SW480 (cell line): ENCODE measurements around the gene ITGB7.

ENCODE experiments used
- DNase-seq: peaks from one replicate; pipeline ENCODE4 v3.0.0-alpha.2; 2016; ENCODE audit warnings: low spot score

The ITGB7 gene

DNA sequence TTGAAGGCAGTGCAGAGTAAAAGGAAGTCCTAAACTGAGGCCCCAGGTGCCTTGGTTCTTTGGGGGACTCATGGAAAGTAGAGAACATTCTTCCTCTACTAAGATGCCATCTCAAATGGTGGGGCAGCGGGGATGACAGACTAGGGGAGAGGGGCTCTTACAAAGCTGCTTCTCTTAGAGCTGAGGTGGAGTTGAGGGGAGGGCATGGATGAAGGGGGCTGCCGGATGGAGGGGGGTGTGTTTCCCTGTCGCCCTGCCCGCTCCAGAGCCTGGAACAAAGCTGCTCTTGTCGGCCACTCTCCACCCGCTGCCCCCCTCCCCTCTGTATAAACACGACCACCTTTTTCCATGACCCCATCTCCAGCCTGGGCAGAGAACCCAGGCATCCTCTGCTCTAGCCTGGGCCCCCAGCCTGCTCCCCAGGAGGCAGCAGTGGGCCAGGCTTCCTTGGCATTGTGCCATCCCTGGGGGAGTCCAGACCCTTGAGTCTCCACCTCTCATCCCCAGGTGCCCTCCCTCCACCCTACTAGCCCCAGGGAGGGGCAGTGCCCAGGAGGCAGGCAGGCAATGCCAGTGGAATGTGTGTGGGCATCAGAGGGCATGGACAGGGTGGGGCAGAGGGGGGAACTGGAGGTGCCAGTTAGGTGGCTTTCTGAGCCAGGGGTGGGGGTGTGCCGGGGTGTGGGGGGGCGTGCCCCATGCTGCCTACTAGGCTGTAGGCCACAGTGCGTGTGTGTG lies 23.2 kb upstream of the ITGB7 start:
- peak; percentile 64 for DNase-seq

DNA sequence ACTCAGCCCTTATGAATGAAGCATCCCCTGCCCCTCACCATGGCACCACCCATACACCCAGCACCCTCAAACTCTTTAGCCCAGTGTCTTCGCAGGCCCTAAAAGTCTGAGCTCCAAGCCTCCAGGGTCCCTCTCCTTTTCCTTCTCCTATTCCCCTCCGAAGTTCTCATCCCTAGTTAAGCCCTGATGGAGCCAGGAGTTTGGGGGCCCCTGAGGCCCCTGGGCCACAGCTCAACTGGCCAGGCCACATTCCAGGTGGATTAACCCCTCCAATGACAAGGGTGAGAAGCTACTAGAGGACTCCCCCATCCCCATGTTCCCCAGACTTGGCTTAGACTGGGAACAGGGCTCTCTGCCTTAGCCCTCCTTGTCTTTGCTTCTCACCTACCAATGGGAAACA lies 22.4 kb upstream of the ITGB7 start:
- DNase-seq, result no peak

DNA sequence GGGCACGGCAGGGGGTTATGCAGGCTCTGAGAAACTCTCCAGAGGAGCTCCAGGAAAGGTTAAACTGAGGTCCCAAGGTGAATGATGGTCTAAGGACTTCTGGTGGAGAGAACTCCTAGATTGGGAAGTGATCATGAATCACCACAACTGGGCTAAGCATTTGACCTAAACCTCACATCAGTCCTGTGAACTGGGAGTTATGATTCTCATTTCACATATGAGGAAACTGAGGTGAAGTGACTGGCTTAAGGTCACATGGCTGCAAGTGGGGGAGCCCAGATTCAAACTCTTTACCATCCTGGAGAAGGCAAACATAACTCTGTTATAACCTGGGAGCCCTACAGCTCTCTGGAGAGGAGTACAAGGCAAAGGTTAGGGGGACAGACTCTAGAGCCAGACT lies 20.8 kb upstream of the ITGB7 start:
- DNase-seq, result no peak

DNA sequence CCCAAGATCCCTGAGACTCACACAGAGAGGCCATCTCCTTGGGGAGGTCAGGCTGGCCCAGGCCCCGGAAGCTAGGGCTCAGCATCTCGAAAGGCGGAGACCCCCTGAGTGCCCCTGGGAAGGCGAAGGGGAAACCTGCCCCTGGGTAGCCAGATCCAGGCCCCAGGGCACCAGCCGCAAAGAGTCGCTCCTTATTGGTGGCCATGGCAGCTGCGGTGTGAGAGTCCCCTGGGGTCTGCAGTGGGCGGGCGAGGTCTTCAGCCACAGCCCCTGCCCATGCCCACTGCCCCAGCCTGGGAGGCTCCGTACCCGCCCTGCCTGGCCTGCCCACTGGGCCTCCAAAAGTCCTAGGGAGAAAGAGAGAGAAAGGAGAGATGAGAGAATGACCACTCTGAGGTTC lies 20.3 kb upstream of the ITGB7 start:
- no peak for DNase-seq

DNA sequence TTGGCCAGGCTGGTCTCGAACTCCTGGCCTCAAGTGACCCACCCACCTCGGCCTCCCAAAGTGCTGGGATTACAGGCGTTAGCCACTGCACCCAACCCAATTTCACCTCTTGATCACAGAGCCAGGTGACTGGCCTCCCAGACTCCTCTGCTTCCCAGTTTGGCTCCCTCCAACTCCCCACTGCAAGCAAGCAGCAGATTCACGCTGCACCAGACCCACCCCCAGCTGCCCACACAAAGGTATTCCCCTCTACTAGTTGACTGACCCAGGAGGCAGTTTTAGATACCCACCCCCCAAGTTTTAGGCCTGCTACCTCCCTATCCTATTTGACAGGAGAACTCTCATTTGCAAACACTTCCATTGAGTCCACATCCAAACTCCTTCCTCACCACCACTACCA lies 19.8 kb upstream of the ITGB7 start:
- no peak for DNase-seq

DNA sequence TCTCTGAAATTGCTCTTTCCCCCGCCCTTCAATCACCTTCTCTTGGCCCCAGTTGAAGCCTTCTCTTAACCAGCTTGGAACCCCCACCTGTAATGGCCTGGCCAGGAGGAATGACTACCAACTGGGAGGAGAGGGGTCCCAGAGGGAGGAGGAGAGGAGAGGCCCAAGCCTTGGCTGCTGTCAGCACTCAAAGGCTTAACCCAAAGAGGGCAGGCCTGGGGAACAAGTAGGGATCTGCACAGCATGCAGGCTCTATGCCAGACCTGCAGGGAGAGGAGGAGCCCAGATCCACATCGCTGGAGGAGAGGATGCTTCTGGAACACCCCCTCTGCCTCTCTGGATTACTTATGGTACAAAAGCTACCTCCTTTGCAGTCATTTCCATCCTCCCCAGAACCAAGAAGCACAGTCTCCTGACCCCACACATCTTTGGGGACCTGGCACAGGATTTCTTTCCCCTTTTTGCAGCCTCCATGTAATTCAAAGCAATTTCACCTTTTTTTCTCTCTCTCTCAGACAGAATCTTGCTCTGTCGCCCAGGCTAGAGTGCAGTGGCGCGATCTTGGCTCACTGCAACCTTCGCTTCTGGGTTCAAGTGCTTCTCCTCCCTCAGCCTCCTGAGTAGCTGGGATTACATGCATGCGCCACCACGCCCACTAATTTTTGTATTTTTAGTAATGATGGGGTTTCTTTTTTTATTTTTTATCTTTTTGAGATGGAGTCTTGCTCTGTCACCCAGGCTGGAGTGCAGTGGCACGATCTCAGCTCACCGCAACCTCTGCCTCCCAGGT lies 18.8 kb upstream of the ITGB7 start:
- DNase-seq, result no peak

DNA sequence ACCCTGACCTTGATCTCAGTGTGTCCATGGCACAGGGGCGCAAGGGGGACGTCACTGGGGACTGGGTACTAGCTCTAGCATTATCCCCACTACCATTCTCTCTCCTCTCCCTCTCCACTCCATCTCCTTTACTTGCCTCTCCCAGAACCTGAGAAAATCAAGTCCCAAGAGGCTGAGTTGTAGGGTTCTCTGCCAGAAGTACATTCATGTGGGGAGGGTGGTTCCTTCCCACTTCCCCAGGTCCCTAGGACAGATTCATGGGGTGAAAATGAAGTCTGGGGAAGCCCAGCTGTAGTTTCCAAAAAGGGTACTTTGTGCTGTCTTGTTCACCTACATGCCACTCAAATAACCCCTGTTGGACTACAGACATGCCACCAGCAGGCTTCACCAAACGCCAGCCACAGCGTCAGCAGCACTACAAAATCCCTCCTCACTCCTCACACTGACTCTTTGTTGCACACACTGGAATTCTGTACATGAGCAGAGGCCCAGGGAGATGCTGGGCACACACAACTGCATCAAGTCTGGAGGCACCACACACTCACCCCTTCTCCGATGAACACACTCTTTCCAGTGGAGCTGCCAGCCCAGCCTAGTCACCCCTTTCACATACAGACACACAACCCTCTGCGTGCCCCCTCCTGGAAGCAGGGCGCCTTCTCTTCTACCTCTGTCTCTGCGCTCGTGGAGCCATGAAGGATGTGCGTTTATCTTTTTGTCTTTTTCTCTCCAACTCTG lies 18.0 kb upstream of the ITGB7 start:
- DNase-seq, result no peak

DNA sequence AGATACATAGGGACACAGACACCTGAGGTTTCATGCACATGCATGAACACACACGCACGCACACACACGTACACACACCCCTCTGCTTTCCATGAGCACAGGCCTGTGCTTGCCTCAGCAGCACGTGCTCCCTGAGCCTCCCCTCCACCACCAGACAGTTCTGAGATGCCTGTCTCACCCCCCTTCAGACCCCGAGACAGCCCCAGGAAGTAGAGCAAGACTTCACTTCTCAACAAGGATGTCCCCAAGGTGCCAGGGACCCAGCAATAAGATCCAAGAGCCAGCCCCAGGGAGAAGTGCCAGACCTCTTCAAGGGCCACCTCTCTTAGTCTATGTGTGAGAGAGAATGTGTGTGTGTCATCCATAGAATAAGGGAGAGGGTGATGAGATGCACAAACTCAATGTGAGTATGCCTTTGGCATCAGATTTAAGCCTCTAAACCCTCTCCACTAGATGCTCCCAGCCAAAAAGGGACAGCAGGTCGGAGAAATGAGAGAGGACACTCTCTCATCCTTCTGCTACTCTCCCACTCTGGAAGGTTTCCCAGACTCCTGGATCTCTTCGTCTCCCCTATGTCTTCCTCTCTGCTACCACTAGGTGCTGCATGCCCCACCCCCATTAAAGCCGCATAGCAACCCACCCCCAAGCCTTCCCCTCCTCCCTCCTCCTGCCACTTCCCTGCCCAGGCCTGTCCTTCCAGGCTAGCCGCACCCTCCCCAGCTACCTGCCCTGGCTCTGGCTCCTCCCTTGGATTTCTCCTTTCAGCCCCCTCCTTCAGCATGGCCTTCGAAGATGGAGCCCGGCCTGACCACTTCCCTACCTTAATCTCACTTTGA lies 17.2 kb upstream of the ITGB7 start:
- DNase-seq, result no peak

DNA sequence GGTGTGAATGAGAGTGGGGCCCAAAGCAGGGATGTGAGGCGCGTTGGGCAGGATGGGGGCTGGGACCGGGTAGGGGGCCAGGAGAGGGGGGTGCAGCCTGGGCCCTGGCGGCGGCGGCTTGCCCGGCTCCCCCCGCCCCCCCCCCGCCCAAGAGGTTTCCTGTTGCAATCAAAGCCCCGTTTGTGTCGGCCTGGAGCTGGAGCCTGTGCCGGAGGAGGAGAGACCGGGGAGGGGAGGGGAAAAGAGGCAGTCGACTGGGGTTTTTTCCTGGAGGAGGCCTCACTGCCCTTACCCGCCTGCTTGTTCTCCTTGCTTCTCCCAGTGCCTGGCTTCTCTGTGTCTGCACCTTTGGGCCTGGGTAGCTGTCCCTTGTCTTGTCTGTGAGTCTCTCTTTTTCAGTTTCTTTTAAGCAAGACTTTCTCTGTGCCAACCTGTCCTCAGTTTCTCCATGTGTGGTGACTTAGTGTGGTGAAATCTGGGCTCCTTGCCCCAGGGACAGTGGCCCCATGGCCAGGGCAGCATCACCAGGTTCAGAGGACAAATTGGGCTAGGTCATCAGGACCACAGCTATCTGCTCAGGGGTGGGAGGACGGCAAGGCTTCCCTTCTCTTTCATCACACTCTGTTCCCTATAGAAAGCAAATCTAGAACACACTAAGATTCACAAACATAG lies 16.5 kb upstream of the ITGB7 start:
- DNase-seq, result no peak

DNA sequence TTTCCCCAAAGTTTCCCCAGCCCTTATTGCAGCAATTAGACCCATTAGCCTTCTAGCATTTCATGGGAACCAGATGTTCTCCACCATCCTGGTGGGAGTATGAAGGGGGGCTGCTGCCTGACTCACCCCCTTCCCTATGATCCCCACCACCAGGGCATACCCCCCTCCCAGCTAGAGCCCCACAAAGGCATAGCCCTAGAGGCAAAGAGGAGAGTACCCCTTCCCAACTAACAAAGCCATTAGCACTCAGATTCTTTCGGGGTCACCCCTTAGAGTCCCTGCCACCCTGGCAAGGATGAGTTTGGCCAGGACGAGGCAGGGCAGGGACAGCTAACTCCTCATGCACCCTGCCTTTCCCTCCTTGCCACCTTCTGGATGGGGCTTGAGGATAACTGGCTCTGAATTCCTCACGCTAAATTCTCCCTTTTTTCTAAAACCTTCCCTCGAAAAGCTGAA lies 15.8 kb upstream of the ITGB7 start:
- DNase-seq, result no peak

DNA sequence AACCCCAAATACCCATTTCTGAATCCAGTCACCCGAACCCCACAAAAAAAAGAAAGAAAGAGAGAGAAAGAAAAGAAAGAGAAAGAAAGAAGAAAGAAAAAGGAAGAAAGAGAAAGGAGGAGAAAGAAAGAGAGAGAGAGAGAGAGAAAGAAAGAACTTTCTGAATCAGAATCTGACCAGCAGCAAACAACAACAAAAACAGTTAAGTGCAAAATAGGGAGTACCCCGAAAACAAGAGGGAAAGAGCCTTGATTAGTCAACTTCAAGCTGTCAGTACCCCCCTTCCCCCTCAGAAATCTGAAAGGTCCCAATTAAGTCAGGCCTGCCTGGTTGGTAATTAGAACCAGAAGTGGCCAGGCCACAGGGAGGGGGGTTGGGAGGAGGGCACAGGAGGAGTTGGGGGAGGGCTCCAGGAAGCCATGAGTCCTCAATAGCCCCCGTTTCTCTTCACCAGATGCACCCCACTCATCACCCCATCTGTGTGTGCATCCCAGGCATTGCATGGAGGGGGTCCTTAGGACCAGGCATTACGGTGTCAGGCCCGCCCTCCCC lies 15.2 kb upstream of the ITGB7 start:
- DNase-seq, result no peak

DNA sequence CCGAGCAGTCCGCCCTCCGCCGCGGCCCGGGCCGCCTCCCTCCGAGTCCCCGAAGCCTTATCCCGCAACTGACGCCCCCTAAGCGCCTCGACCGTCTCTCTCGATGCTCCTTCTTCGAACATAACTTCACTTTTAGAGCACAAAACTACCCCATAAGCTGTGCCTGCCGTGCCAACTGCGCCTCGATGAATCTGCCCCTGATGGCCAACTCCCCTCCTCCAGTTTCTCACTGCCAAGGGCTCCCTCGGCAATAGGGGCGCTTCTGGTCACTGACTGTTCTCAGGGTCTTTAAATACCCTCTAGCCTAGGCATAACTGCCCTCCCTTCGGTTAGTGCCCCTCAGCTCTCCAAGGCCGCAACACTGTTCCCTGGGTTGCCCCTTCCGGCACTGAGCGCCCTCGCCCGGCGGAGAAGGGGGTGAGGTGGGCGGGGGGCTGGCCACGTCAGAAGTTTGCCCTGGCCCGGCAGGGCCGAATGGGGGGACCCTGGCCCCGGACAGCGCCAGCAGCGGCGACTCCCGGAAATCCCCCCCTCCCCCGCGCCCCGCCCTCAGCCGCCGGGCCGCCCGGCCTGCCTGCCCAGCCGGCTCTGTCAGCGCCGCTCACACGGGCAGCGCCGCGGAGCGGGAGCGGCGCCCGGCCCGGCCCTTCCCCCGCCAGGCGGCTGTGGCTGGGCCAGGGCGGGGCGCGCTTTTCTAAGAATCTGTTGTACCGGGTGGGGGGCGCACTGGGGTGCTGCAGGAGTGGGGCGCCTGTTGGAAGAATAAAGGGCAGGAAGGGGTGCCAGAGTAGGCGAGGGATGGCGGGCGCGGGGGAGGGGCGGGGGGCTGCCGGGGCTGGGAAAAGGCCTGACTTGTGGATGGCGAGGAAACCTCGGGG lies 14.4 kb upstream of the ITGB7 start:
- DNase-seq, result peak; percentile 67

DNA sequence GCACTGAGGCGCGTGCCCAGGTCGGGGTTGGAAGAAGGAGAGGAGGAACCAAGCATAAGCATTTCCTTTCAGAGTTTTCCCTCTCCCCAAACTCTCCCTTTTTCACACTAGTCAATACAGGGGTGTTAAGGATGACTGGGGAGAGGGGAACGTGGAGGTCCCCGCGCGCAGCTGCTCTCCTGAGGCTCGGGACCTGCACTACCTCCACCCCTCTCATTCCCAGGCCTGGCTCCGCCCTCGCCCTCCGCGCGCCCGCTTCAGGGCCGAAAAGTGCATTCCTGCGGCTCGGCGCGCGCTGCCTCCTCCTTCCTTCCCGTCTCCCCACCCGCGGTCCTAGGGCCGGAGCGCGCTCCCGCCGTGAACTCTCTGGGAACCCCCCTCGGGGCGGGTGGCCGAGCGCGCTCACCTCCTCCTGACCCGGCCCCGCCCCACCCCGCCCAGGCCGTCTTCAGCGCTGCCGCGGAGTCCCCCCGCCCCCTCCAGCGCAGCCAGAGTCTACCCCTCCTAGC lies 13.7 kb upstream of the ITGB7 start:
- peak; percentile 95 for DNase-seq

DNA sequence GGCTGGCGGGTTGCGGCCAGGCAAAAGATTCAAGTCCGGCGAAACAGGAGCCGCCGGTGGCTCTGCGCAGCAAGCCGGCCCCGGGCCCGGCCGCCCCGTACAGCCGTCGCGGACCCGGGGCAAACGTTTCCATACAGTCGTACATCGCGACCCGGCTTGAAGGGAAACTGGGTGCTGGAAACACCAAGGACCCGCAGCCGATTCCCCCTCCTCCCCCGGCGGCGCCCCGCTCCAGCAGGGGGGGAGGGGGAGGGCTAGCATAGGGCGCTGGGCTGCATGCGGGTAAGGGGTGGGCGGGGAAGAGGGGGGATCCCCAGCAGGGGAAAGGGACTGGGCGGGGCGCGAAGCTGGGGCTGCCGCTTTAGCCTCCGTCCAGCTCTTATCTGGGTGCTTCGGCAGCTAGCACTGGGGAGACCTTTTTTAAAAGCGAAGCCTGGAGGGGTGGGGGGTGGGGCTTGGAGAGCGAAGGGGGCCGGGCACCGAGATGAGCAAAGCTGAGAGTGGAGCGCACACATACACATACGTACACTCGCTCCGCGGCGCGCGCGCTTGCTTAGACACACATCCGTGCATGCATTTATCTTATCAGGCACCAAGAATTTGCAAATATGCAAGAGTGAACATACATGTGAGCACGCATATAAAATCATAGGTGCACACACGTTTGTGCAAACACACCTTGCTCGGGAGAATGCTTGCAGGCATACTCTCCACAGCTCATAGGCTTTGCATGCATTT lies 13.1 kb upstream of the ITGB7 start:
- DNase-seq, result peak; percentile 77

DNA sequence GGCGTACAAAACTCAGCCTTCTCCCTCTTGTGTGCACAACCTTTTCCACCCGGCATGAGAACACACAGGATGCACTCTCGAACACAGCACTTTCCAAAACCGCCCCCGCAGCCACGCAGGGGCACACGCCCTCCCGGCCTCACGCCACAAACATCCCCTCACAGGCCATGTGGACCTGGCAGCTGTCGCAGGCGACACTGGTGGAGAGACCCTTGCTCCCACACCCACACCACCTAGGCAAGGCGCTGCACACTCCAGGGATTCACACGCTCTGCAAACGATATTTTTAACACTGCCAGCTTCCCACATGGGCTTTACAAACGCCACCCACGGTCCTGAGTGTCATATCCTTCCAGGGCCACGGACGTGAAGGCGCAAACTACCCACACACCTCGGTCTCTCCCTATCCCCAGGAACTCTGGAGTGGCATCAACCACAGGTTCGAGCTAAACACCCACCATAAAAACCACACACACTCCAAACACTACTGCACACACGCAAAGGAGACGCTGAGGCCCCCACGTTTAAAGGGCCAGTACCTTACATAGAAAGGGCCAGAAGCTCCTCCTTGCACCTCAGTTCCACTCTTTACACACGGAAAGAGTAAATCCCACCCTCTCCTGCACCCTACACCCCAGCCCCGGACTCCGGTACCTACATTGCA lies 12.4 kb upstream of the ITGB7 start:
- peak; percentile 65 for DNase-seq

DNA sequence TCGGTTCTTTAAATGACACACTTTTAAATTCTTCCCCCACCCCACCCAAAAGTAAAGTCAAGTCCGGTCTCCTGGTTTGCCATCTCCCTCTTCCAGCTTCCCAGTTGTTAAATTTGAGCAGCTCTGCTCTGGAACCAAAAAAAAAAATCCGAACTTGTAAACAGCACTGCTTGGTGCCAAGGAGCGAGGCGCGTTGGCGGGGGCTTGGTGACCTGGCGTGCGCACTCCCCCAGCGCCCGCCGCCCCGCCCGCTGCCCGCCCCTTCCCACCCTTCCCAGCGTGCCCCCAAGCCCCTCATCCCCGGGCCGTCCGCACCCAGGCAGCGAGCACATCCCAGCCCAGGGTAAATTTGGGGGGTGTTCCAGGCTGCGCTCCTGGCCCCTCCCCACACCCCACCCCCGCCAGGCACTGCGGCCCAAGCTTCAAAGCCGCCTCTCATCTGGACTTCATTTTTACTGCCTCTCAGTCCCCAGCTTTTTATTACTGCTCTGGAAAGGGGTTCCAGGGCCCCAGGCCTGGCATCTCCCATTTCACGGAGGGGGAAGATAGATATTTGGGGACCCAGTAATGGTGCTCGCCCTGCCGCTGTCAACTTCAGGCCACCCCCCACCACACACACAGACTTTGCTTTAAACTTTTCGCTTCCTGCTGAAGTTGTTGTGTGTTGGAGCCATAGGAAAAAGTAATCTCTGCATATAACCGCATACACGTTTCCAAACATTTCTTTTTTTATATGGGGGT lies 11.7 kb upstream of the ITGB7 start:
- no peak for DNase-seq

DNA sequence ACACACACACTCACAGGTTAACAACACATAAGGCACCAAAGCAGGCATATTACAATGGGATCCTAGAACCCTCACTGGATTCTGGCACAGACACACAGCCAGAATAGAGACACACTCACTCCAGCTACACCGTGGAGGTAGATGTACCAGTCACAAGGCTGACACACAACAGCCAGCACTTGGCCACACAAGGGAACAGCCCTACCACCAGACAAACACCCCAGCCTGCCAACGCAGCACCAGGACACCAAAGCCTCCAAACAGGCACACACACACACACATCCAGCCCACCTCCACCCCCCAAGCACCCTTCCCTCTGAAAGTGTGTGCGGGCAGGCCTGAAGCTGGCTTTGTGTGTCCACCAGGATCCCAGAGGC lies 10.9 kb upstream of the ITGB7 start:
- DNase-seq, result no peak
